NCI-H2029 (cell line): ENCODE results near the gene ELL3.
"Not testable (repeated sequence)": the region's sequence is repeated elsewhere in the genome, so short reads cannot be mapped to it uniquely, and the experiment has no call there.

Experiments used
- DNase-seq: peaks from one replicate; lab custom pipeline; 2025; lab: John Stamatoyannopoulos, UW

Gene ELL3

GRCh38 chr15:43791993-43792760, 15.4 kb upstream of the ELL3 start, which contains the start of gene SERF2:
SERF2 (plus strand) TSS chr15:43792320; CDS start chr15:43792377, 57 bp downstream.
- DNase-seq, result peak; percentile 91

- no peak for DNase-seq
Measured at GRCh38 chr15:43789409-43789808, 12.6 kb upstream of the ELL3 start.

- no peak for DNase-seq
Measured at GRCh38 chr15:43779016-43779415, 2.2 kb upstream of the ELL3 start.

- peak; percentile 61 for DNase-seq
Measured at GRCh38 chr15:43777267-43777914, 625 bp upstream of the ELL3 start.

DNA sequence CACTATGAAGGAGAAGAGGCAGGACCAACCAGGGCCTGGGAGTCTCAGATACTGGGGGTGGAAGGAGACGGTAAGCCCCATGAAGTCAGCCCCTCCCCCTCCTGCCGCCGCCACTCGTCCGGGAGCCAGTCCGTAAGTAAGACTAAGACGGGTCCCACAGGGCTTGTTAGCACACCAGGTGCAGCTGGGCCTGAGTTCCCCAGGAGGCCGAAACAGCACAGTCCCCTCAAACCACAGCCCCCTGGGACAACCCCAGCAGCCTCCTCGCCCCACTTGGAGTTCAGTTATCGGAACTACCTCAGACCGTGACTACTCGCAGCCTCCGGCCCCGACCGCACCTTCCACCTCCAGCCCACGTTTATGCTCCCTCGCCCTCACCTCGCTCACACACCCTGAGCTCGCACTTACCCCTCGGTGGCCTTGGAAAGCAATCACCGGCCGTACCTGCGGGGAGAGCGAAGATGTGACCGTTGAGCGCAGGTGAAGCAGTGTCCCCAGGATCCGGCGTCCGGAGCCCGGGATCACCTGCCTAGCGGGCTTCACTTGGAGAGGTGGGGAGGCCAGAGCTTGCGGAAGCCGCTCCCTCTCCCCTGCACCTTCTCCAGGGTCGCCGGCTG, 557 bp downstream of the ELL3 start:
- no peak for DNase-seq

DNA sequence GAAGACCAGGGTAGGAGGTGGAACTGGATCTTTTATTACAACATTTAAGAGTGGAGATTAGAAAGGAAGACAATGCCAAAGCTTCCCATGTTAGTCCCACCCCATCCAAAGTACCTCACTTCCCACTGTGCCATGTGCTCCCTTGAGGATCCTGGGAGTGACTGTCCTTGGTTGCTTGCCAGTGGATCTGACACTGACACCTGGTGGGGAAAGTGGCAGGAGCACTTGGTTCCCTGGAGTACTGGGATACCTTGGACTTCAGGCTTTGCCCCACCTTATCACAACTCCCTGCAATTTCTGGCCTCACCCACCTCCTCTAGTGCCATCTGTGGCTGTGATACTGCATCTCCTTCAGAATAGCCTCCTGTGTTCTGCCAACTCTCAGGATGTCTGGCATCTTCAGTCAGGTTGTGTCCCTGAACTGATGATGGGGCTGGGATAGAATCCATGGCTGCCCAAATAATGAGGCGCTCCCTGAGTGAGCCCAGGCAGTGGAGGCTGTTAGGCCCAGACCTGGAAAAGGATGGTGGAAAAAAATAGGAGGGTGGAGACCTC, 1.3 kb downstream of the ELL3 start:
- peak; percentile 59 for DNase-seq

DNA sequence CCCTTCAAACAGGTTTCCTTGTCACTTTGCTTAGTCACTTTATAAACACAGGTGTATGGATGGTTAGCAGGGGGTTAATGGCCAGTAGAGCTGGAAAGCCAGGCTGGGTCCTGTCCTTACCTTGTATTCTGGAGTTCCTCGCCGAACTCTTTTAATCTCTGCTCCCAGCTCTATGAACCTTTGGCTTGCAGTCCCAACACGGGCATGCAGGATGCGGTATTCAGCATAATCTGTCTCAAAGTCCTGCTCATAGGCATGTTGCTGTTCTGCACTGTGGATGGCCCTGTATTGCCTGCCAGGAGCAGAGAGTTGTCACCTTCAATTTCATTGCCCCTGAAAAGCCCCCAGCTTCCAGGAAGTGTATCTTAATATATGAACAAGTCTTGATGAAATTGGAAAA, 2.7 kb downstream of the ELL3 start:
- no peak for DNase-seq

- DNase-seq, result no peak
Measured at GRCh38 chr15:43772624-43773023, 4.1 kb downstream of the ELL3 start.

DNA sequence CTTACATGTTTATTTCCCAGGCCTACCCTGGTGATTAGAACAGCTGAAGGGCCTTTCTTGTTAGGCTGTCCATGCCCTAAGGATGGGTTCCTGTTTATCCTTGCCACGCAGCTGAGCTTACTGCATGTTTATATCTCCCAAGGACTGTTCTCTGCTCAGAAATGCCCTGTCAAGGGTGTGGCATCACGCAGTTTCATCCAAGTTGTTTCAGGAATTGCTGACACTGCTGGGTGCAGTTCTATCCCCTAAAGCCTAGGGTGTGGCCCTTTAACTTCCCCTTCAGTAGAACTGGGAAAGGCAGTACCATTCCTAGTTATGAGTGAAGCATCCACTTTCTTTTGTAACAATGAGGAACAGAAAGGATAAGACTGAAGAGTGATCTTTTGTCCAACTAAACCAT, 5.0 kb downstream of the ELL3 start:
- DNase-seq, result no peak

DNA sequence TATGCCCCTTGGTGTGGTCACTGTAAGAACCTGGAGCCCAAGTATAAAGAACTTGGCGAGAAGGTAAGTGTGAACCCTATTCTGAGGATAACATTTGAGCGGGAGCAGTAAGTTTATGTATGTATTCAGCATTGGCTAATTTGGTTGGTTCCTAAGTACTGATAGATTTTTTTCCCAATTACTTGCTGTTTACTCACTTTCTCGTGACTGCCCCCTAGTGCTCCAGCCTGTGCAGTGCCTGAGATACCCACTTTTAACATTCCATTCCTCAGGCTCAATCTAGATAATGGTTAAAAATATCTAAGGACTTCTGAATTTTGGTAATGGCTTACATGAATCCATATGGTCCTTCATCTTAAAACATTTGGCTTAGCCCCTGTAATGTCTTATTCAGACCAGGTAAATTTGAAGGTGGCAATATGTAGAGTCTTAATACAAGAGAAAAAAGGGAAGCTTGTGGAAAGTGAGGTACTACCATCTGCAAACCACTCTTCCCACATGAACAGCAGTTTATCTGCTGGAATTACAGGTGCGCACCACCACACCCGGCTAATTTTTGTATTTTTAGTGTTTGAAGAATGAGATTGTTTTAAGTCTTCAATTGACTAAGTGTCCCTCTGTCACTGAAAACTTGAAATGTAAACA, 7.1 kb downstream of the ELL3 start:
- DNase-seq, result no peak

DNA sequence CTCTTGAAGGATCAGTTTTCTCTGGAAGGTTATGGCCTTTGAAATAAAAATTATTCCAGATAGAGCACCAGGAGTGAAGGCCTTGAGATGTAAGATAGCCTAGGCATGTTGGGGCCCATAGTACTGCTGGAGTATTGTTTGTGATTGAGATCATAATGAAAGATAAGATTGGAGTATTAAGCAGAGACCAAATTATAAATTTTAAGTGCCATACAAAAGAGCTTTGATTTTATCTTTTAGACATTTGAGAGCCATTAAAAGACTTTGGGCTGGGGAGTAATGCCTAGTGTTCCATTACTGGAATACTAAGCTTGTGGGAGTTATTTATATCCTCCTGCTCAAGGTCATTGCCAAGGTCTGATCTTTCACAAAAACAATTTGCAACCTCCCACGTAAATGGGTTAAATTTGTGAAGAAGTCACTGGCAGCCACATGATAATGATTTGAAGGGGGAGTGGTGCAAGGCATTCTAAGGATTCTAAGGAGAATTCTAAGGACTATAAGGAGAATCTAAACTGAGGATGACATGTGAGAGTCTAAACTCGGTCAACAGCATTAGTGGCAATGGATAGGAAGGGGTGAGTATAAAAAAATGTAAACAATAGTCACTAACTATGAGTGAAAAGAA, 12.8 kb downstream of the ELL3 start:
- no peak for DNase-seq

GRCh38 chr15:43762824-43763223, 13.9 kb downstream of the ELL3 start:
- no peak for DNase-seq

GRCh38 chr15:43751885-43752284, 24.9 kb downstream of the ELL3 start:
- no peak for DNase-seq

- DNase-seq, result no peak
Measured at GRCh38 chr15:43749690-43750345, 26.9 kb downstream of the ELL3 start.

- no peak for DNase-seq
Measured at GRCh38 chr15:43748376-43748775, 28.4 kb downstream of the ELL3 start.

DNA sequence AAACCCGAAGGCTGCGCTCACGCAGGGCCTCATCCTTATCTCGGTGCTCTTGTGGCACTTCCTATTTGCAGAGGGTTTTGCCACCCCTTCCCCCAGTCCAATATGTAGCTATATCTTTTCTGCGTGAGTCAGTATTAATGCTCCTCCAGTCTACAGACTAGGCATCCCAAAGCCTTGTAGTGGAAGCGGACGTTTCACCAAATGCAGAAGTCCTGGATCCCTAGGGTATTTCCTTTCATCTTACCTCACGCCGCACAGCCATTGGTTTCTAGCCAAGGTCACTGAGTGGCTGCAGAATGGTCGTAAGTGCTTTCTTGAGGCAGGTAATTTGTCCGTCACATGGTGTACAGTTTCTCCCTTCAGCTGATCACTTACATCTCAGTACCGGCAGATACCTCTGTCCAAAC, 29.9 kb downstream of the ELL3 start:
- DNase-seq, result peak; percentile 36

GRCh38 chr15:43746245-43746902, 30.4 kb downstream of the ELL3 start, which contains the start of gene PDIA3:
PDIA3 (plus strand) TSS chr15:43746438; CDS start chr15:43746540, 102 bp downstream.
- DNase-seq, result peak; percentile 48

DNA sequence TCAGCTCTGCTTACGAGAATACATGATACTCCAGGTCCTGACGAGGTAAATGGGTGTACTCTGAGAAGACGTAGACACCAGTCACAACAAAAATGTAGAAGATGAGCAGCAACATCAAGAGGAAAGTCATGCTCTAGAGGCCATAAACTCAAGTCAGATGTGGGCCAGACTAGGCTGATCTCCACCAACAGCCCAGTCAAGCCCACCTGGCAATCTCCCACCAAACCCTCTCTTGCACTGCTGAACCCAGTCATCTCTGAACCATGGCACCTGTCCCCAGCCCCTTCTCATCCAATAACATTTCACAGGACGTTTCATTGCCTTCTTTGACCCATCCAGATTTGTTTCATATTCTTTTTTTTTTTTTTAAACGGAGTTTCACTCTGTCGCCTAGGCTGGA, 41.4 kb downstream of the ELL3 start:
- no peak for DNase-seq

- not testable (repeated sequence) for DNase-seq
Measured at GRCh38 chr15:43728053-43728725, 48.6 kb downstream of the ELL3 start.

GRCh38 chr15:43726306-43726705, 50.5 kb downstream of the ELL3 start:
- DNase-seq, result not testable (repeated sequence)
